Measurements from ENCODE around the gene SLC13A5. TPM values are rescaled to one million over a fixed set of nuclear protein-coding genes. Genes with fewer than 3 reads are reported as not detected.

SLC13A5 gene
- polyA plus RNA-seq, 10 donors, result 0.05 to 0.25 (median 0.14) TPM; not detected in 2

- DNase-seq, result no peak
These were observed 73.3 kb downstream of the SLC13A5 start for GRCh38 chr17:6639586-6640535.

- DNase-seq, result no peak
These were observed 74.1 kb downstream of the SLC13A5 start for GRCh38 chr17:6639014-6639585.

DNA sequence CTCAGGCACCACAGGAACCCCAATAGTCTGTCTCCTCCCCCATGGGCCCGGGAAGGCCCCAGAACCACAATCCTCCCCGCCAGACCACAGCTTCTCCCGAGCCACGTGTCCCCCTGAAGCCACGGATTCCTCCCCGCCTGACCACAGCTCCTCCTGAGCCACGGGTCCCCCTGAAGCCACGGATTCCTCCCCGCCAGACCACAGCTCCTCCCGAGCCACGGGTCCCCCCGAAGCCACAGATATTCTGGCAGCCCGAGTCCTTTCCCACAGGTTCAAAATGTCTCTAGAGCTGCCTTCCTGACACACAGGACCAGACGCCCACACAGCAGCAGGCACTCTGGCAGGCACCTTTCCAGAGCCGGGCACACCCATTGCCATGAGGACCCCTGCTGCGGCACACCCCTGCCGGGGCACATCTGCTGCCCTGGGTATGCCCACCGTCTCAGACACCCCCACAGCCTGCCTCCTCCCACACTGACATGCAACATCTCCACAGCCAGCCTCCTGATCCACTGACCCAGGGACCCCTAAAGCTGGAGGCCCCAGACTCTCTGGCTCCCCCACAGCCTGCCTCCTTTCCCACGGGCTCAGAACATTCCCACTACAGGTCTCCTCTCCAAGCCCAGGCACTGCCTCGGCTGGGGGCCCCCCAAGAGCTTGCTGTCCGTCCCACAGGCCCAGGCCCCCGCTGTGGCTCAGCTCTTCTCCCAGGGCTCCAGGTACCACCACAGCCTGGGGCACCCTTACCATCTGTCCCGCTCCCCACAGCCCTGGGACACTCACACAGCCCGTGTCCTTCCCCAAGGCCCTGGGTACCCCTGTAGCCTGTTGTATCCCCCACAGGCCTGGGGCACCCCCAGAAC lies 74.9 kb downstream of the SLC13A5 start:
- DNase-seq, result no peak

DNA sequence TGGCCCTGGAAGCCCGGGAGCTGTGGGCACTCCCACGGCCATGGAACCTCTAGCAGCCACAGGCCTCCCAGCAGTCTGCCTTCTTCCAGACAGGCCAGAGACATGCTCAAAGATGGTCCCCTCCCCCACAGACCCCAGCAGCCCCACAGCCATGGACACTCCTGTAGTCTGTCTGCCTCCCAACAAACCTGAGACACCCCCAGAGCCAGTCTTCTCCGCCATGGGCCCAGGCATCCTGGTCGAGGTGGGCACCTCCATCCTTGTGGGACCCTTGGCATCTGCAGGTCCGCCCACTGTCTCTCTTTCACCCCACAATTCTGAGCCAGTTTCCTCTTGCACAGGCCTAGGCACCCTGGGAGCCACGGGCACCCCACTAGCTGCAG lies 75.7 kb downstream of the SLC13A5 start:
- DNase-seq, result no peak

DNA sequence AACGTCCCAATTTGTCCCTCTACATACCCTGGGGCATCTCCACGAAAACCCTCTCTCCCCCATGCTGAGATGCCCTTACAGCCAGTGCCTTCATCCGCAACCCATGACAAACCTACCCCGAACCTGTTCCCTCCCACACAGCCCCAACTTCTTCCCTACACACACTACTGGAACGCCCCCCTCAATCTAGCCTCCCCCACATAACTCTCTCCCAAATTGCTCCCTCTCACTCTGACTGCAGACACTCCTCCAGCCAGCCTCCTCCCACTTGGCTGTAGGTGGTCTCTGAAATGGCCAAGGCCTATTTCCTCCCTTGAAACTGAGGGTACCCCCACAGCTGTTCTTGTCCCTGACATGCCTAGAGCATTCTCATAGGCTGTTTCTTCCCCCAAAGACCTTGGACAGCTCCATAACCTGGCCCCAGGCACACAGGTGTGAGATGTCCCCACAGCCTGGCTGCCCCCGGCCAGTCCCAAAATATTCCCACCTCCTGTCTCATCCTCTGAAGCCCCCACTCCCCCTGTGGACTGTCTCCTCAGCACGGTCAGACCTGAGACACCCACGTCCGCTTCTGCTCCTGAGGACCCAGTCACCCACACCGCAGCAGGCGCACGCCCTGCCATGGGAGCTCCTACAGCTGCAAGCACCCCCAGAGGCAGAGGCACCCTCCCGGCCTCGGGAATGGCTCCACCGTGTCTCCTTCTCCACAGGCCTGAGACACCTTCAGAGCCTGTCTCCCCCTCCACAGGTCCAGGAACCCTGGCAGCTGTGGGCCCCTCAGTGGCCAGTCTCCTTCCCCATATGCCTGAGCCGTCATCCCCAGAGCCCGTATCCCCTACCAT lies 76.3 kb downstream of the SLC13A5 start:
- DNase-seq, result no peak

DNA sequence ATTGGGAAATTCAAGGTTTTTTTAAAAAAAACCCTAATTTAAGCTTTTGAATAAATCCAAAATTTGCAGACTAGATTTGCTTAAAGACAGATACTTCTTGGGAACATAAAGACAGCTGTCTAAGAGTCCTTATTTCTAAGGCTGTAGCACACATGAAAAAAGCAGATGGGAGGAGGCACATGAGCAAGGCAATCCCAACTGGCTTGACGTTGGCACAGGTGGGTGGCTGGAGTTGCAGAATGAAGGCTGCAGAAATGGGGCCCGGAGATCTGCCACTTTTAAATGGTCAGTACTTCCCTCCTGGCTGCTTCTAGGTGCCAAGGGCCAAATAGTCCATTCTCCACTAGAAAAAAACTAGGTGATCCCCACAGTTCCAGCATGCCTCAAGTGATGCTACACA lies 77.1 kb downstream of the SLC13A5 start:
- no peak for DNase-seq

Other genes with a start within 250 kb of the SLC13A5 start
- gene PITPNM3, start 156.8 kb downstream of the SLC13A5 start, polyA plus RNA-seq (ENCODE audit: insufficient read length in 10 of 10), result 1 to 10 TPM; 3.1 to 5.5 (median 4.6) TPM
- 10 to 100 TPM in 8 of 10 donors, 1 to 10 TPM in 2; 8.9 to 17.7 (median 11.8) TPM for gene KIAA0753, start 72.7 kb downstream of the SLC13A5 start, polyA plus RNA-seq (ENCODE audit: insufficient read length in 10 of 10)
- 10 to 100 TPM; 45.2 to 74.2 (median 52.4) TPM for gene TXNDC17, start 72.3 kb downstream of the SLC13A5 start, polyA plus RNA-seq (ENCODE audit: insufficient read length in 10 of 10)
- 10 to 100 TPM; 12.8 to 16.8 (median 15.7) TPM for gene MED31, start 61.8 kb downstream of the SLC13A5 start, polyA plus RNA-seq (ENCODE audit: insufficient read length in 10 of 10)
- gene C17orf100, start 61.6 kb downstream of the SLC13A5 start, polyA plus RNA-seq (ENCODE audit: insufficient read length in 10 of 10), result 1 to 10 TPM; 2.0 to 4.8 (median 3.3) TPM
- gene XAF1, start 42.7 kb upstream of the SLC13A5 start, polyA plus RNA-seq (ENCODE audit: insufficient read length in 10 of 10), result 10 to 100 TPM in 3 of 10 donors, 1 to 10 TPM in 7; 4.0 to 23.7 (median 7.5) TPM
- under 1 TPM in 8 of 10 donors, not detected in 2; 0.12 to 0.54 (median 0.19) TPM for gene FBXO39, start 62.8 kb upstream of the SLC13A5 start, polyA plus RNA-seq (ENCODE audit: insufficient read length in 10 of 10)
- gene TEKT1, start 118.4 kb upstream of the SLC13A5 start, polyA plus RNA-seq (ENCODE audit: insufficient read length in 10 of 10), result under 1 TPM in 2 of 10 donors, not detected in 8; 0.24 to 0.26 TPM

All from muscle of back (tissue), 11 donors.